Gastroesophageal sphincter (tissue), 3 donors: ENCODE results near the gene KIF13A.

Experiments
- EP300 ChIP-seq: sonication (generic); formaldehyde crosslinking; IDR thresholded peaks from one replicate; pipeline ENCODE4 v1.6.1; 2017; ENCODE audit warnings: antibody characterized with exemption, mild to moderate bottlenecking
- POLR2A ChIP-seq, 2 donors: fragments of 450-650 bp; IDR thresholded peaks; one replicate each; pipeline ENCODE4 v1.6.1; 2017; ENCODE audit warnings: antibody characterized with exemption in 2 of 2, mild to moderate bottlenecking in 2 of 2, moderate library complexity in 1 of 2
- POLR2AphosphoS5 ChIP-seq: sonication (generic); formaldehyde crosslinking; IDR thresholded peaks from one replicate; pipeline ENCODE4 v1.6.1; 2017; ENCODE audit warnings: antibody characterized with exemption
- TF ChIP-seq, protein P1 (sequence below), 4 experiments: fragments of 200-600 bp in 2 of 4; fragments of 450-650 bp in 2 of 4; sonication (generic) in 1 of 4; IDR thresholded peaks; one replicate each; pipeline ENCODE4 v1.5.1; 2017 to 2019; ENCODE audit warnings: antibody characterized with exemption in 4 of 4, mild to moderate bottlenecking in 2 of 4, moderate library complexity in 2 of 4

DNA sequence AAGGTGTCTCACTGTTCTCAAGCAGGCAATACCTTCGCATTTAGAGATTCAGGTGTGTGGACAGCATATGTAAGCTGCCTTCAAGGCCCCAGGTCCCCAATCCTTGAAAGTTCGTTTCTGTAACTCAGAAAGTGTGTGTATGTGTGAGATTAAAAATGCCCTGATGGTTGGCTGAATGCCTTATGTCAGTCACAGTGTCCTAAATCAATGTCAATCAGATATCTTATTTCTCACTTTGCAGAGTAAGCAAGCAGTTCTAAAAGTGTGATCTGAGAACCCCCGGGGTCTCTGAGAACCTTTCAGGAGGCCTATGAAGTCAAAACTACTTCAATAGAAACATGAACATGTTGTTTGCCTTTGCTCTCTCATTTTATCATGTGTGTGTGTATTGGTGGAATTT, 157.5 kb downstream of the KIF13A start:
- TF ChIP-seq, protein P1, sequence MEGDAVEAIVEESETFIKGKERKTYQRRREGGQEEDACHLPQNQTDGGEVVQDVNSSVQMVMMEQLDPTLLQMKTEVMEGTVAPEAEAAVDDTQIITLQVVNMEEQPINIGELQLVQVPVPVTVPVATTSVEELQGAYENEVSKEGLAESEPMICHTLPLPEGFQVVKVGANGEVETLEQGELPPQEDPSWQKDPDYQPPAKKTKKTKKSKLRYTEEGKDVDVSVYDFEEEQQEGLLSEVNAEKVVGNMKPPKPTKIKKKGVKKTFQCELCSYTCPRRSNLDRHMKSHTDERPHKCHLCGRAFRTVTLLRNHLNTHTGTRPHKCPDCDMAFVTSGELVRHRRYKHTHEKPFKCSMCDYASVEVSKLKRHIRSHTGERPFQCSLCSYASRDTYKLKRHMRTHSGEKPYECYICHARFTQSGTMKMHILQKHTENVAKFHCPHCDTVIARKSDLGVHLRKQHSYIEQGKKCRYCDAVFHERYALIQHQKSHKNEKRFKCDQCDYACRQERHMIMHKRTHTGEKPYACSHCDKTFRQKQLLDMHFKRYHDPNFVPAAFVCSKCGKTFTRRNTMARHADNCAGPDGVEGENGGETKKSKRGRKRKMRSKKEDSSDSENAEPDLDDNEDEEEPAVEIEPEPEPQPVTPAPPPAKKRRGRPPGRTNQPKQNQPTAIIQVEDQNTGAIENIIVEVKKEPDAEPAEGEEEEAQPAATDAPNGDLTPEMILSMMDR (IDR thresholded peaks at IDR 0.05): no peak
- TF ChIP-seq POLR2A (IDR thresholded peaks at IDR 0.05) (no peak), POLR2AphosphoS5 (no peak), EP300 (no peak)
